Choroid plexus epithelial cell (primary cell): ENCODE results near the gene ATXN7.

ENCODE experiments used
- DNase-seq: peaks from one replicate; pipeline ENCODE4 v3.0.0-alpha.2; 2010; ENCODE audit warnings: low read depth
- H3K4me3 ChIP-seq: 2 replicates; pipeline ENCODE4 v1.5.1; 2011; ENCODE audit warnings: low read depth, mild to moderate bottlenecking, control low read depth, low read length, moderate library complexity
- CTCF ChIP-seq: conservative IDR thresholded peaks from 2 replicates; pipeline ENCODE4 v1.5.1; 2011; ENCODE audit warnings: low read depth, mild to moderate bottlenecking, control low read depth, inconsistent platforms, low read length, moderate library complexity

ATXN7 gene

GRCh38 chr3:63943678-63944077 lies 80.0 kb downstream of the ATXN7 start:
- DNase-seq, result no peak
- no peak overlapping the region for H3K4me3 ChIP-seq
- no peak for TF ChIP-seq CTCF

- H3K4me3 ChIP-seq, result no peak overlapping the region
- no peak for TF ChIP-seq CTCF
- peak; percentile 73 for DNase-seq
Observed at GRCh38 chr3:63945558-63946096, 82.0 kb downstream of the ATXN7 start.

GRCh38 chr3:63946753-63947152 lies 83.1 kb downstream of the ATXN7 start:
- no peak for DNase-seq
- TF ChIP-seq CTCF, result no peak

GRCh38 chr3:63947594-63947993 lies 83.9 kb downstream of the ATXN7 start:
- DNase-seq, result no peak
- no peak for TF ChIP-seq CTCF
- H3K4me3 ChIP-seq, result no peak overlapping the region

More at GRCh38 chr3:63946753-63947152, 83.1 kb downstream of the ATXN7 start:
- no peak overlapping the region for H3K4me3 ChIP-seq

- TF ChIP-seq CTCF, result no peak
- peak; percentile 84 for DNase-seq
- no peak overlapping the region for H3K4me3 ChIP-seq
Observed at GRCh38 chr3:63949005-63949404, 85.3 kb downstream of the ATXN7 start.

GRCh38 chr3:63950698-63951097 lies 87.0 kb downstream of the ATXN7 start:
- TF ChIP-seq CTCF, result no peak
- DNase-seq, result no peak
- no peak overlapping the region for H3K4me3 ChIP-seq

GRCh38 chr3:63951492-63952247 lies 88.0 kb downstream of the ATXN7 start:
- no peak for TF ChIP-seq CTCF
- no peak overlapping the region for H3K4me3 ChIP-seq
- no peak for DNase-seq
